Endothelial cell of umbilical vein (primary cell): ENCODE data around the gene CR2. TPM values are rescaled to one million over a fixed set of nuclear protein-coding genes. Genes with fewer than 3 reads are reported as not detected.
"Not testable (repeated sequence)": the region's sequence is repeated elsewhere in the genome, so short reads cannot be mapped to it uniquely, and the experiment has no call there.

Source experiments
- BruUV-seq: library from RNA; stranded (reverse); fragments of 400-500 nt; replicated peaks from 2 replicates; lab custom pipeline; 2021; lab: Mats Ljungman, UMichigan
- CTCF ChIA-PET: fragments of 300-600, 350-600 bp; sonication (Branson Sonifier 250); formaldehyde crosslinking; loops from one replicate; lab custom pipeline; 2021; ENCODE audit warnings: antibody characterized with exemption, inconsistent platforms; lab: Charles Lee
- POLR2A ChIA-PET: fragments of 300-600, 350-600 bp; sonication (Branson Sonifier 250); formaldehyde crosslinking; loops from one replicate; lab custom pipeline; 2021; ENCODE audit warnings: antibody characterized with exemption, inconsistent platforms; lab: Charles Lee
- DNase-seq: peaks from one replicate; pipeline ENCODE4 v3.0.0-alpha.2; 2011; ENCODE audit warnings: low read depth, low spot score
- FAIRE-seq: peaks from 2 replicates; lab custom pipeline; 2011; peaks lifted over from hg19 to GRCh38; lab: Jason Lieb, UNC
- H2AFZ ChIP-seq: 2 replicates; pipeline ENCODE4 v1.6.0; 2012; ENCODE audit warnings: low read depth, low read length, control low read depth, inconsistent platforms
- H3K27ac ChIP-seq: 2 replicates; pipeline ENCODE4 v1.5.1; 2011; ENCODE audit warnings: low read depth, mild to moderate bottlenecking, control low read depth, low read length, moderate library complexity; ENCODE audit not compliant: insufficient read depth
- H3K27me3 ChIP-seq, 2 experiments: 2 replicates each; pipeline versions ENCODE4 v1.6.0 to v1.6.1; 2011; ENCODE audit warnings: low read length in 2 of 2, mixed read lengths in 1 of 2; ENCODE audit not compliant: control insufficient read depth in 2 of 2, insufficient read depth in 2 of 2
- H3K36me3 ChIP-seq, 2 experiments: 2 replicates in 1 of 2; 3 replicates in 1 of 2; pipeline ENCODE4 v1.5.1; 2011; ENCODE audit warnings: low read length in 2 of 2, mild to moderate bottlenecking in 1 of 2, moderate library complexity in 1 of 2; ENCODE audit not compliant: control insufficient read depth in 2 of 2, insufficient read depth in 2 of 2; ENCODE audit errors: extremely low read depth in 1 of 2
- H3K4me1 ChIP-seq: 3 replicates; pipeline ENCODE4 v1.5.1; 2011; ENCODE audit warnings: mild to moderate bottlenecking, low read length; ENCODE audit not compliant: control insufficient read depth, insufficient read depth; ENCODE audit errors: extremely low read depth
- H3K4me2 ChIP-seq: 2 replicates; pipeline ENCODE4 v1.6.1; 2011; ENCODE audit warnings: low read length, control low read depth, mixed read lengths; ENCODE audit not compliant: insufficient read depth
- H3K4me3 ChIP-seq, 3 experiments: fragments of 200-600 bp in 1 of 3; sonication (generic), shearing (Covaris generic) in 1 of 3; replicated peaks in 1 of 3; 2 replicates each; pipeline ENCODE4 v1.5.1; 2011 to 2016; ENCODE audit warnings: control low read depth in 3 of 3, low read length in 3 of 3, mild to moderate bottlenecking in 2 of 3, inconsistent platforms in 1 of 3, low read depth in 1 of 3, moderate library complexity in 1 of 3; ENCODE audit not compliant: insufficient read depth in 1 of 3
- H3K79me2 ChIP-seq: 2 replicates; pipeline ENCODE4 v1.6.0; 2012; ENCODE audit warnings: low read length, inconsistent platforms; ENCODE audit not compliant: control insufficient read depth, insufficient read depth
- H3K9ac ChIP-seq: replicated peaks from 2 replicates; pipeline ENCODE3; 2011; ENCODE audit warnings: low read length, control low read depth; ENCODE audit not compliant: insufficient read depth; ENCODE audit errors: extremely low read depth
- H3K9me1 ChIP-seq: replicated peaks from 3 replicates; pipeline ENCODE4 v1.6.0; 2011; ENCODE audit warnings: mild to moderate bottlenecking, low read length; ENCODE audit not compliant: control insufficient read depth, insufficient read depth; ENCODE audit errors: extremely low read depth
- H3K9me3 ChIP-seq: replicated peaks from 2 replicates; pipeline ENCODE4 v1.5.1; 2012; ENCODE audit warnings: low read length, inconsistent platforms; ENCODE audit not compliant: control insufficient read depth, insufficient read depth
- H4K20me1 ChIP-seq: replicated peaks from 2 replicates; pipeline ENCODE3; 2011; ENCODE audit warnings: mild to moderate bottlenecking, low read length; ENCODE audit not compliant: control insufficient read depth, insufficient read depth; ENCODE audit errors: extremely low read depth
- CTCF ChIP-seq, 2 donors: IDR thresholded peaks; 1 replicate in 1 of 2; 2 replicates in 1 of 2; pipeline ENCODE4 v1.5.1; 2011; ENCODE audit warnings: low read length in 2 of 2, mild to moderate bottlenecking in 2 of 2, moderate library complexity in 2 of 2, control low read depth in 1 of 2, inconsistent platforms in 1 of 2, low read depth in 1 of 2; ENCODE audit not compliant: insufficient read depth in 1 of 2; ENCODE audit errors: extremely low read depth in 1 of 2
- EZH2 ChIP-seq: IDR thresholded peaks from 2 replicates; pipeline ENCODE4 v1.6.1; 2012; ENCODE audit warnings: borderline replicate concordance, low read depth, mild to moderate bottlenecking, moderate library complexity, low read length, inconsistent platforms; ENCODE audit not compliant: severe bottlenecking
- FOS ChIP-seq: IDR thresholded peaks from 2 replicates; pipeline ENCODE4 v1.6.1; 2011; ENCODE audit warnings: mild to moderate bottlenecking, low read length, moderate library complexity, borderline replicate concordance; ENCODE audit not compliant: insufficient read depth
- GATA2 ChIP-seq: IDR thresholded peaks from 2 replicates; pipeline ENCODE4 v1.7.0; 2011; ENCODE audit warnings: low read depth, mild to moderate bottlenecking, moderate library complexity, mixed read lengths, low read length; ENCODE audit not compliant: insufficient read length, insufficient read depth
- JUN ChIP-seq: IDR thresholded peaks from 2 replicates; pipeline ENCODE4 v1.6.1; 2011; ENCODE audit warnings: borderline replicate concordance, low read depth; ENCODE audit not compliant: insufficient read length, insufficient read depth
- MAX ChIP-seq: IDR thresholded peaks from 2 replicates; pipeline ENCODE4 v1.6.1; 2011; ENCODE audit not compliant: insufficient read depth, insufficient read length
- MYC ChIP-seq: IDR thresholded peaks from one replicate; pipeline ENCODE4 v1.6.1; 2011; ENCODE audit warnings: mild to moderate bottlenecking, low read depth, low read length
- POLR2A ChIP-seq: IDR thresholded peaks from 2 replicates; pipeline ENCODE4 v1.6.1; 2012; ENCODE audit warnings: low read depth, mild to moderate bottlenecking, control low read depth, low read length
- POLR2AphosphoS5 ChIP-seq: IDR thresholded peaks from 2 replicates; pipeline ENCODE4 v1.6.1; 2012; ENCODE audit warnings: low read depth, mild to moderate bottlenecking, control low read depth, low read length, moderate library complexity; ENCODE audit not compliant: insufficient read depth
- dilution Hi-C: fragments of 300-500 bp; cut with MboI; formaldehyde crosslinking; loops from one replicate; pipeline ENCODE4 v1.15.0; 2019; ENCODE audit warnings: low sequenced_read_pairs; ENCODE audit not compliant: extremely low pct_ligation_motif_present
- intact Hi-C: fragments of 100-400 bp; cut with micrococcal nuclease; formaldehyde crosslinking; loops from one replicate; pipeline ENCODE4 v1.10.0; 2022
- polyA plus RNA-seq, 4 experiments: library from polyadenylated mRNA; depleted of rRNA in 3 of 4; stranded (reverse) in 3 of 4; unstranded in 1 of 4; fragments of >200 nt; gene quantifications; 2 replicates each; pipeline versions ENCODE4 v1.2.1 to v1.2.3, GENCODE V29; 2011 to 2012; ENCODE audit warnings: missing spikeins in 1 of 4
- total RNA-seq: library from RNA; stranded (reverse); gene quantifications from 2 replicates; pipeline ENCODE4 v1.2.3, GENCODE V29; 2021

Gene CR2
- total and polyA plus RNA-seq, 2 donors (not counting 3 experiments of a cell fraction or from before 2014, with no cell fraction given) = not detected

GRCh38 chr1:207433435-207433834, 20.7 kb upstream of the CR2 start:
- CTCF ChIA-PET = no interaction called here
- BruUV-seq = no TSS peak
- dilution Hi-C loops = no loop called here

GRCh38 chr1:207436746-207437145, 17.4 kb upstream of the CR2 start:
- FAIRE-seq, H3K9me1 ChIP-seq, DNase-seq, H3K9me3 ChIP-seq, H3K36me3 ChIP-seq, H3K9ac ChIP-seq, POLR2A ChIA-PET, H3K27me3 ChIP-seq, intact Hi-C loops, H3K4me2 ChIP-seq, dilution Hi-C loops, H3K4me3 ChIP-seq, H3K4me1 ChIP-seq, H3K79me2 ChIP-seq, H4K20me1 ChIP-seq, H2AFZ ChIP-seq, BruUV-seq, H3K27ac ChIP-seq: not testable (repeated sequence)
- CTCF ChIA-PET = interaction anchor here (1.0 kb wide), 1 partner anchor 63 kb away, joined by 3 read pairs; no protein-coding TSS in a partner anchor

More at GRCh38 chr1:207433435-207433834, 20.7 kb upstream of the CR2 start:
- Histone ChIP-seq H3K36me3 (no peaks in the 10 kb centered on the region), H4K20me1 (no peaks in the 10 kb centered on the region), H3K4me1 (no peaks in the 10 kb centered on the region), H3K4me3 (no peak overlapping the region), H3K9me3 (no peaks in the 10 kb centered on the region), H3K4me2 (no peak overlapping the region), H3K79me2 (no peaks in the 10 kb centered on the region), H2AFZ (no peak overlapping the region), H3K9me1 (no peaks in the 10 kb centered on the region), H3K9ac (no peak overlapping the region), H3K27ac (no peak overlapping the region), H3K27me3 (peaks cover 0 to 7% of the 10 kb centered on the region in 2 experiments)
- POLR2A ChIA-PET = no interaction called here
- FAIRE-seq = no peak
- no peak for TF ChIP-seq JUN
- no peak for TF ChIP-seq POLR2A
- no peak for TF ChIP-seq MYC
- no peak for TF ChIP-seq POLR2AphosphoS5
- TF ChIP-seq GATA2 = no peak
- no peak for TF ChIP-seq FOS
- no peak for TF ChIP-seq EZH2
- no peak for TF ChIP-seq CTCF (IDR thresholded peaks at IDR 0.05; ENCODE audit: extremely low read depth in 1 of 2, insufficient read depth in 1 of 2, low read depth in 1 of 2, low read length in 2 of 2)
- TF ChIP-seq MAX = no peak
- intact Hi-C loops = no loop called here
- no peak for DNase-seq
